HEK293T (cell line): ENCODE data around the gene PNMA8A.
"Not testable (repeated sequence)": the region's sequence is repeated elsewhere in the genome, so short reads cannot be mapped to it uniquely, and the experiment has no call there.

ENCODE experiments used
- CTCF ChIA-PET: fragments of 350-600 bp; formaldehyde crosslinking; extraction: SDS; loops from one replicate; lab custom pipeline; 2021; ENCODE audit warnings: antibody characterized with exemption, inconsistent platforms; lab: Yijun Ruan, JAX
- POLR2A ChIA-PET: fragments of 350-600 bp; formaldehyde crosslinking; extraction: SDS; loops from one replicate; lab custom pipeline; 2020; ENCODE audit warnings: antibody characterized with exemption, inconsistent platforms; lab: Yijun Ruan, JAX
- DNase-seq: peaks from one replicate; pipeline ENCODE4 v3.0.0; 2012; ENCODE audit warnings: mixed read lengths; ENCODE audit errors: extremely low spot score
- ARNT ChIP-seq: fragments of 450-650 bp; IDR thresholded peaks from 2 replicates; pipeline ENCODE4 v1.6.1; 2017; ENCODE audit warnings: mild to moderate bottlenecking
- BHLHE40 ChIP-seq: fragments of 450-650 bp; IDR thresholded peaks from 2 replicates; pipeline ENCODE4 v1.6.1; 2016; ENCODE audit warnings: mild to moderate bottlenecking, moderate library complexity, borderline replicate concordance
- CTBP1 ChIP-seq: fragments of 450-650 bp; IDR thresholded peaks from 2 replicates; pipeline ENCODE4 v1.6.1; 2016; ENCODE audit warnings: borderline replicate concordance
- ELF4 ChIP-seq: fragments of 450-650 bp; IDR thresholded peaks from 2 replicates; pipeline ENCODE4 v1.6.1; 2017; ENCODE audit warnings: antibody characterized with exemption
- FOXA1 ChIP-seq: fragments of 450-650 bp; IDR thresholded peaks from 2 replicates; pipeline ENCODE4 v1.6.1; 2016; ENCODE audit warnings: mild to moderate bottlenecking
- FOXK2 ChIP-seq: fragments of 450-650 bp; IDR thresholded peaks from 2 replicates; pipeline ENCODE4 v1.6.1; 2016; ENCODE audit warnings: mild to moderate bottlenecking
- FOXM1 ChIP-seq: fragments of 450-650 bp; IDR thresholded peaks from 2 replicates; pipeline ENCODE4 v1.6.1; 2017; ENCODE audit warnings: mild to moderate bottlenecking, borderline replicate concordance
- HDGF ChIP-seq: fragments of 450-650 bp; IDR thresholded peaks from 2 replicates; pipeline ENCODE4 v1.6.1; 2017; ENCODE audit warnings: antibody characterized with exemption, borderline replicate concordance
- L3MBTL2 ChIP-seq: fragments of 450-650 bp; conservative IDR thresholded peaks from 2 replicates; pipeline ENCODE4 v1.6.1; 2016; ENCODE audit warnings: mild to moderate bottlenecking
- LEF1 ChIP-seq: fragments of 450-650 bp; IDR thresholded peaks from 2 replicates; pipeline ENCODE4 v1.6.1; 2017; ENCODE audit warnings: mild to moderate bottlenecking, borderline replicate concordance
- NFRKB ChIP-seq: fragments of 450-650 bp; IDR thresholded peaks from 2 replicates; pipeline ENCODE4 v1.6.1; 2016; ENCODE audit warnings: mild to moderate bottlenecking, moderate library complexity
- SP1 ChIP-seq: fragments of 450-650 bp; IDR thresholded peaks from 2 replicates; pipeline ENCODE4 v1.6.1; 2017
- SUZ12 ChIP-seq: fragments of 450-650 bp; IDR thresholded peaks from 2 replicates; pipeline ENCODE4 v1.6.1; 2016; ENCODE audit warnings: mild to moderate bottlenecking
- TARDBP ChIP-seq: fragments of 450-650 bp; IDR thresholded peaks from 2 replicates; pipeline ENCODE4 v1.6.1; 2016
- ZNF384 ChIP-seq: fragments of 450-650 bp; IDR thresholded peaks from 2 replicates; pipeline ENCODE4 v1.6.1; 2016
- TF ChIP-seq, protein P1 (sequence below): fragments of 450-650 bp; IDR thresholded peaks from 2 replicates; pipeline ENCODE4 v1.6.1; 2016

The PNMA8A gene

GRCh38 chr19:46435009-46435408, 36.4 kb downstream of the PNMA8A start:
- ChIA-PET CTCF (no interaction called here), POLR2A (no interaction called here)
- DNase-seq: no peak
- no peak for TF ChIP-seq TARDBP
- no peak for TF ChIP-seq CTBP1
- TF ChIP-seq FOXK2: no peak
- no peak for TF ChIP-seq L3MBTL2
- TF ChIP-seq, protein P1, sequence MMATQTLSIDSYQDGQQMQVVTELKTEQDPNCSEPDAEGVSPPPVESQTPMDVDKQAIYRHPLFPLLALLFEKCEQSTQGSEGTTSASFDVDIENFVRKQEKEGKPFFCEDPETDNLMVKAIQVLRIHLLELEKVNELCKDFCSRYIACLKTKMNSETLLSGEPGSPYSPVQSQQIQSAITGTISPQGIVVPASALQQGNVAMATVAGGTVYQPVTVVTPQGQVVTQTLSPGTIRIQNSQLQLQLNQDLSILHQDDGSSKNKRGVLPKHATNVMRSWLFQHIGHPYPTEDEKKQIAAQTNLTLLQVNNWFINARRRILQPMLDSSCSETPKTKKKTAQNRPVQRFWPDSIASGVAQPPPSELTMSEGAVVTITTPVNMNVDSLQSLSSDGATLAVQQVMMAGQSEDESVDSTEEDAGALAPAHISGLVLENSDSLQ: no peak

DNA sequence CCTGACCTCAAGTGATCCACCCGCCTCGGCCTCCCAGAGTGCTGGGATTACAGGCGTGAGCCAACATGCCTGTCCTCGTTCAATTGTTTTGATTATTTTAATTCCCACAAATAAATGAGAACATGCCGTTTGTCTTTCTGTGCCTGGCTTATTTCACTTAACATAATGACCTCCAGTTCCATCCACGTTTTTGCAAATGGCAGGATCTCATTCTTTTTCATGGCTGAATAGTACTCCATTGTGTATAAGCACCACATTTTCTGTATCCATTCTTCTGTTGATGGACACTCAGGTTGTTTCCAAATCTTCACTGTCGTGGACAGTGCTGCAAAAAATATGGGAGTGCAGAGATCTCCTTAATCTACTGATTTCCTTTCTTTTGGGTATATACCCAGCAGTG, 37.9 kb downstream of the PNMA8A start:
- CTCF ChIA-PET, DNase-seq, POLR2A ChIA-PET: not testable (repeated sequence)

GRCh38 chr19:46431824-46432223, 39.5 kb downstream of the PNMA8A start:
- ChIA-PET POLR2A (interaction anchor here (1.0 to 1.1 kb wide), 2 partner anchors 19 to 22 kb away, joined by 3 to 5 read pairs; partner anchors contain the start of gene CCDC8), CTCF (interaction anchor here (0.7 to 1.1 kb wide), 4 partner anchors 26 to 842 kb away, joined by 3 to 4 read pairs (median 4); no protein-coding TSS in a partner anchor)
- TF ChIP-seq LEF1 (no peak), ZNF384 (0 out of 2 replicates have a peak, but pooled peaks have one; percentile 24), SUZ12 (no peak)

GRCh38 chr19:46429999-46430398, 41.4 kb downstream of the PNMA8A start:
- ChIA-PET POLR2A (no interaction called here), CTCF (no interaction called here)
- no peak for DNase-seq
- TF ChIP-seq SUZ12 (no peak), NFRKB (no peak), L3MBTL2 (no peak), SP1 (no peak), ARNT (no peak), ZNF384 (no peak), FOXK2 (no peak), FOXA1 (no peak), HDGF (no peak), TARDBP (no peak), BHLHE40 (no peak), FOXM1 (no peak)
- TF ChIP-seq, protein P1: no peak

More at GRCh38 chr19:46431824-46432223, 39.5 kb downstream of the PNMA8A start:
- peak; percentile 48 for DNase-seq

GRCh38 chr19:46428239-46429135, 42.9 kb downstream of the PNMA8A start, which contains the start of gene PNMA8C:
PNMA8C (minus strand) TSS chr19:46428936; CDS start chr19:46428359, 577 bp downstream.
- ChIA-PET POLR2A (interaction anchor here (2.9 kb wide), 1 partner anchor 15 kb away, joined by 15 read pairs; the partner anchor contains the start of gene CCDC8), CTCF (no interaction called here)
- no peak for TF ChIP-seq ZNF384
- no peak for TF ChIP-seq L3MBTL2
- TF ChIP-seq NFRKB: no peak
- DNase-seq: no peak

DNA sequence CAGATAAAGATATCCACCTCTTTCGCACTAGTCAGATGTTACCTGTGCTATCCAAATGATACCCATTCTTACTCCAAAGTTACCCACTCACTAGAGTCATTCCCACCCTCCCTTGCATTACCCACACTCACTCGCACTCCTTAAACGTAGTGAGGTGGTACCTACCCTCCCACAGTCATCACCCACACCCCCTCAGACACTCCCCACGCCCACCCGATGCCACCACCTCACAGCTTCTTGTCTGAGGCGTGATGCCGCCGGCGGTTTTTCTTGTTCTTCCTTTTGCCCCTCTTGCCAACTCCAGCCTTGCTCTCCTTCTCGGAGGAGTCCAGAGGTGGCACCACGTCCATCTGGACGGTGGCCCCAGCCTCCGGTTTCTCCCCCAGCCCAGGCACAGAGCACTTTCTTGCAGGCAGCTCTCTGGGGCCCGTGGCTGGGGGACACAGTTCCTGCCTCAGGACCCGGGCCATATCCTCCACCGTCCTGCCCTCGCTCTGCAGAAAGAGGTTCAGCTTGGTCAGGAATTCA, 43.8 kb downstream of the PNMA8A start:
- POLR2A ChIA-PET: interaction anchor here (2.9 kb wide), 1 partner anchor 14 kb away, joined by 15 read pairs; the partner anchor contains the start of gene CCDC8
- TF ChIP-seq FOXM1: no peak
- no peak for TF ChIP-seq ARNT
- no peak for TF ChIP-seq L3MBTL2
- no peak for TF ChIP-seq LEF1
- no peak for TF ChIP-seq FOXA1
- no peak for TF ChIP-seq TARDBP
- no peak for TF ChIP-seq SP1
- no peak for TF ChIP-seq ELF4
- no peak for TF ChIP-seq SUZ12
- TF ChIP-seq ZNF384: no peak
- TF ChIP-seq, protein P1: no peak
- TF ChIP-seq HDGF: no peak
- no peak for TF ChIP-seq CTBP1
- TF ChIP-seq FOXK2: no peak
- TF ChIP-seq NFRKB: no peak
- TF ChIP-seq BHLHE40: no peak
- DNase-seq: no peak
- CTCF ChIA-PET: no interaction called here
